H9 (cell line): ENCODE measurements around the gene SLC25A41. TPM values are rescaled to one million over a fixed set of nuclear protein-coding genes. Genes with fewer than 3 reads are reported as not detected.

ENCODE experiments used
- DNase-seq: peaks from one replicate; pipeline ENCODE4 v3.0.0-alpha.2; 2017
- H2AFZ ChIP-seq: one replicate; pipeline ENCODE4 v1.6.1; 2013; ENCODE audit warnings: mild to moderate bottlenecking, low read length, control low read depth, moderate library complexity
- H2AK5ac ChIP-seq: 2 replicates; pipeline ENCODE4 v1.6.1; 2013; ENCODE audit warnings: low read length, control low read depth, mixed read lengths; ENCODE audit not compliant: insufficient read length
- H2BK120ac ChIP-seq: one replicate; pipeline ENCODE4 v1.6.1; 2013; ENCODE audit warnings: low read depth, mild to moderate bottlenecking, low read length, control low read depth, inconsistent platforms; ENCODE audit not compliant: poor library complexity, severe bottlenecking
- H2BK12ac ChIP-seq: 2 replicates; pipeline ENCODE4 v1.6.1; 2013; ENCODE audit warnings: low read length, control low read depth, mixed read lengths, low read depth; ENCODE audit not compliant: insufficient read length
- H2BK15ac ChIP-seq: 2 replicates; pipeline ENCODE4 v1.6.1; 2013; ENCODE audit warnings: low read depth, low read length, control low read depth
- H2BK20ac ChIP-seq: one replicate; pipeline ENCODE4 v1.6.1; 2013; ENCODE audit warnings: low read depth, mild to moderate bottlenecking, low read length, control low read depth, inconsistent platforms; ENCODE audit not compliant: poor library complexity, severe bottlenecking
- H2BK5ac ChIP-seq: 2 replicates; pipeline ENCODE4 v1.6.1; 2013; ENCODE audit warnings: low read length, control low read depth, mixed read lengths; ENCODE audit not compliant: insufficient read length
- H3K14ac ChIP-seq: 2 replicates; pipeline ENCODE4 v1.6.1; 2013; ENCODE audit warnings: low read length, control low read depth; ENCODE audit not compliant: insufficient read depth
- H3K18ac ChIP-seq: 2 replicates; pipeline ENCODE4 v1.6.1; 2013; ENCODE audit warnings: low read depth, mild to moderate bottlenecking, mixed read lengths, low read length, control low read depth; ENCODE audit not compliant: insufficient read length
- H3K23ac ChIP-seq: 2 replicates; pipeline ENCODE4 v1.6.1; 2013; ENCODE audit warnings: low read length, control low read depth, mixed read lengths, low read depth; ENCODE audit not compliant: insufficient read length
- H3K23me2 ChIP-seq: 2 replicates; pipeline ENCODE4 v1.6.1; 2013; ENCODE audit warnings: low read depth, mild to moderate bottlenecking, mixed read lengths, low read length, control low read depth; ENCODE audit not compliant: insufficient read length, poor library complexity, severe bottlenecking
- H3K27ac ChIP-seq: 2 replicates; pipeline ENCODE4 v1.5.1; 2013; ENCODE audit warnings: low read length, control low read depth, mixed read lengths, low read depth; ENCODE audit not compliant: insufficient read length
- H3K27me3 ChIP-seq: 2 replicates; pipeline ENCODE4 v1.6.1; 2013; ENCODE audit warnings: low read length, control low read depth, inconsistent platforms; ENCODE audit not compliant: insufficient read depth
- H3K4ac ChIP-seq: 2 replicates; pipeline ENCODE4 v1.6.1; 2013; ENCODE audit warnings: low read depth, mild to moderate bottlenecking, control low read depth, inconsistent platforms, low read length, moderate library complexity
- H3K4me1 ChIP-seq: 2 replicates; pipeline ENCODE4 v1.6.1; 2013; ENCODE audit warnings: low read length, control low read depth, inconsistent platforms; ENCODE audit not compliant: insufficient read depth
- H3K4me2 ChIP-seq: 2 replicates; pipeline ENCODE4 v1.6.1; 2013; ENCODE audit warnings: low read length, control low read depth, mixed read lengths; ENCODE audit not compliant: insufficient read length, insufficient read depth
- H3K56ac ChIP-seq: 2 replicates; pipeline ENCODE4 v1.6.1; 2013; ENCODE audit warnings: low read depth, mild to moderate bottlenecking, mixed read lengths, low read length, control low read depth; ENCODE audit not compliant: insufficient read length
- H3K79me1 ChIP-seq: 2 replicates; pipeline ENCODE4 v1.6.1; 2013; ENCODE audit warnings: low read depth, mild to moderate bottlenecking, moderate library complexity, low read length, control low read depth, inconsistent platforms; ENCODE audit not compliant: insufficient read depth, poor library complexity, severe bottlenecking
- H3K79me2 ChIP-seq: 2 replicates; pipeline ENCODE4 v1.6.1; 2013; ENCODE audit warnings: low read length, control low read depth, inconsistent platforms; ENCODE audit not compliant: insufficient read depth
- H3K9ac ChIP-seq: 2 replicates; pipeline ENCODE4 v1.6.1; 2013; ENCODE audit warnings: low read length, control low read depth, mixed read lengths; ENCODE audit not compliant: insufficient read length; ENCODE audit errors: extremely low read depth
- H3K9me3 ChIP-seq: one replicate; pipeline ENCODE4 v1.6.1; 2013; ENCODE audit warnings: low read depth, low read length, inconsistent platforms; ENCODE audit not compliant: control insufficient read depth
- H3T11ph ChIP-seq: one replicate; pipeline ENCODE4 v1.6.1; 2013; ENCODE audit warnings: mild to moderate bottlenecking, low read length, control low read depth, inconsistent platforms
- H4K20me1 ChIP-seq: one replicate; pipeline ENCODE4 v1.6.1; 2013; ENCODE audit not compliant: control insufficient read depth, insufficient read length, insufficient read depth
- H4K5ac ChIP-seq: 2 replicates; pipeline ENCODE4 v1.6.1; 2013; ENCODE audit warnings: low read depth, mild to moderate bottlenecking, mixed read lengths, low read length, control low read depth; ENCODE audit not compliant: insufficient read length
- H4K8ac ChIP-seq: replicated peaks from 2 replicates; pipeline ENCODE4 v1.6.1; 2013; ENCODE audit warnings: low read length, control low read depth, mixed read lengths, low read depth; ENCODE audit not compliant: insufficient read length
- H4K91ac ChIP-seq: 2 replicates; pipeline ENCODE4 v1.6.1; 2013; ENCODE audit warnings: low read depth, mild to moderate bottlenecking, moderate library complexity, mixed read lengths, low read length, control low read depth; ENCODE audit not compliant: insufficient read length
- H3K27ac Mint-ChIP-seq, 3 experiments: 2 replicates in 2 of 3; 3 replicates in 1 of 3; pipeline ENCODE4 v1.8.0; 2020 to 2021; ENCODE audit warnings: mixed read lengths in 3 of 3, mild to moderate bottlenecking in 1 of 3, moderate library complexity in 1 of 3
- H3K27me3 Mint-ChIP-seq: 2 replicates; pipeline ENCODE4 v1.8.0; 2021; ENCODE audit warnings: low read depth, mild to moderate bottlenecking, moderate library complexity, mixed read lengths
- H3K36me3 Mint-ChIP-seq, 3 experiments: 2 replicates in 2 of 3; 3 replicates in 1 of 3; pipeline ENCODE4 v1.8.0; 2020 to 2021; ENCODE audit warnings: low read depth in 3 of 3, mixed read lengths in 3 of 3; ENCODE audit not compliant: insufficient read depth in 1 of 3
- H3K4me1 Mint-ChIP-seq, 2 experiments: 2 replicates each; pipeline ENCODE4 v1.8.0; 2020; ENCODE audit warnings: mixed read lengths in 2 of 2
- H3K4me3 Mint-ChIP-seq, 2 experiments: 2 replicates in 1 of 2; 3 replicates in 1 of 2; pipeline ENCODE4 v1.8.0; 2020 to 2021; ENCODE audit warnings: mild to moderate bottlenecking in 2 of 2, mixed read lengths in 2 of 2, moderate library complexity in 1 of 2
- H3K9me3 Mint-ChIP-seq, 2 experiments: 2 replicates in 1 of 2; 3 replicates in 1 of 2; pipeline ENCODE4 v1.8.0; 2020; ENCODE audit warnings: mild to moderate bottlenecking in 2 of 2, mixed read lengths in 2 of 2, moderate library complexity in 1 of 2
- CTCF ChIP-seq: fragments of 200-600 bp; sonication (generic); conservative IDR thresholded peaks from 3 replicates; pipeline ENCODE4 v1.8.0; 2021; ENCODE audit warnings: antibody characterized with exemption, mild to moderate bottlenecking
- WGBS: extraction: QIAGEN DNeasy Blood & Tissue Kit; methylation state at CpG from one replicate; pipeline ENCODE4 v1.1.7; 2013; ENCODE audit warnings: missing lambda C conversion rate, low lambda C conversion rate, mixed read lengths; ENCODE audit not compliant: insufficient read length; ENCODE audit errors: extremely low coverage; 5-methylcytosine and 5-hydroxymethylcytosine counted together
- total RNA-seq: library from RNA; stranded (reverse); gene quantifications from 2 replicates; pipeline ENCODE4 v1.2.1, GENCODE V29; 2021

SLC25A41 gene
- total RNA-seq, 1 experiment from 2014 or later: 0.20 TPM

DNA sequence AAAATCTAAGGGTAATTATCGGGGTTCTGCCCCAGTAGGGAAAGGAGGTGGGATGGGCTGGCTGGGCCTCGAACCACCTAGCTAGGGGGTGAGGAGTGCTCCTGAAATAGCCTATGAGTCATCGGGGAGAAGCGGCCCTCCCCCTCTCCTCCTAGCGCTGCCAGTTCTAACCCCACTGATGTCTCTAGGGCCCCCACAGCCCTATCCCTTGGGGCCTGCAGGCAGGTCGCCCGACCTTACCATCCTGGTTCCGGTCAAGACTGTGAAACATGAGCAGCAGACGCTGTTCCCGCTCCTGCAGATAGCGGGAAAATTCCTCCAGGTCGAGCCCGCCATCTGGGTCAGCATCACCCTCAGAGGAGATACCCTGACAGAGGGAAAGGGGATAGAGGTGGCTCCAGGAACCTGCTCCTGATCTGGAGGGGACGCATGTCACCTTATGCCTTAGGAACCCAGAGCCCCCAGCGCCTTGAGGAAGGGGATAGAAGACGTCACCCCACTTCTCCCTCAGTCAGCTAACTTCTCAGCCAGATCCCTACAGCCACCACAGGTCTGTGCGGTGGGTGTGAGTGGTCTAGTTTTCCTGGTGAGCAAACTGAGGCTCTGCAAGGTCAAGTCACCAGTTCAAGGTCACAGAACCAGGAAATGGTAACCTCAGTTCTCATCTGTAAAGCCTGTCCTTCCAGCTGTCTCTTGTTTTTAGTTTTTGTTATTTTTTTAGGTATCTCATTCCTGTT lies 24.6 kb upstream of the SLC25A41 start:
- H3K4me1 Mint-ChIP-seq: peaks cover 9 to 14% of the 10 kb centered on the region in 2 experiments
- Histone ChIP-seq H4K20me1 (no peaks in the 10 kb centered on the region), H3K4ac (no peak overlapping the region), H2BK20ac (no peak overlapping the region), H3K56ac (no peak overlapping the region), H3K9me3 (peaks cover 8% of the 10 kb centered on the region), H2BK15ac (no peak overlapping the region), H3K23me2 (peaks cover 4% of the 10 kb centered on the region), H3K27me3 (no peaks in the 10 kb centered on the region), H3T11ph (no peak overlapping the region), H2AK5ac (no peak overlapping the region), H2BK5ac (no peak overlapping the region), H2BK12ac (no peak overlapping the region), H3K18ac (no peak overlapping the region), H3K79me1 (no peaks in the 10 kb centered on the region), H2AFZ (no peak overlapping the region), H4K91ac (no peak overlapping the region), H4K5ac (no peak overlapping the region), H4K8ac (no peak overlapping the region), H3K79me2 (no peaks in the 10 kb centered on the region), H3K4me1 (no peaks in the 10 kb centered on the region; the same call in 1 of the 2 replicates), H3K4me2 (no peak overlapping the region), H3K14ac (no peak overlapping the region; the same call in 1 of the 2 replicates), H2BK120ac (no peak overlapping the region), H3K27ac (no peak overlapping the region), H3K23ac (no peak overlapping the region), H3K9ac (no peak overlapping the region)
- no peak for DNase-seq
- TF ChIP-seq CTCF: no peak
- peaks cover 25 to 33% (median 30%) of the 10 kb centered on the region in 3 experiments for H3K36me3 Mint-ChIP-seq
- no peak overlapping the region; a peak in 1 of 7 replicates for H3K27ac Mint-ChIP-seq
- peaks cover 10% of the 10 kb centered on the region for H3K27me3 Mint-ChIP-seq
- no CpG with 5 or more reads among the region's 17 CpGs for WGBS
- peak overlapping the region; percentile 82 to 89 for H3K4me3 Mint-ChIP-seq
- H3K9me3 Mint-ChIP-seq: peaks cover 6 to 7% of the 10 kb centered on the region in 2 experiments; a peak in 4 of 5 replicates
